GM18498 (cell line): ENCODE results near the gene ENKUR.
"Not testable (repeated sequence)": the region's sequence is repeated elsewhere in the genome, so short reads cannot be mapped to it uniquely, and the experiment has no call there.

Source experiments
- ATAC-seq: cut with Tn5 transposase; IDR thresholded peaks from one replicate; pipeline ENCODE4 v1.9.1; 2021; ENCODE audit warnings: mild to moderate bottlenecking, moderate library complexity; ENCODE audit not compliant: unreplicated experiment

Gene ENKUR

DNA sequence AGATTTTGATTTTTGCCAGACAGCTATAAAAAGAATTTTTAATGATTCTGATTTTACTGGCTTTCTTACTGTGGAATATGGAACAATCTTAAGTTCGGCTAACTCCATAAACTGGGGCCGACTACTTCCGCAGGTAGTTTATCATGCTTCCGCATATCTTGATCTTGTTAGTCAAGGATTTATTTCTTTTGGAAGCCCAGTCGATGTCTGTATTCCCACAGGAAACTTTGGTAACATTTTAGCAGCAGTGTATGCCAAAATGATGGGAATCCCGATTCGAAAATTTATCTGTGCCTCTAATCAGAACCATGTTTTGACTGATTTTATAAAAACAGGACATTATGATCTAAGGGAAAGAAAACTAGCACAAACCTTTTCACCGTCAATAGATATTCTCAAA lies 8.6 kb upstream of the ENKUR start:
- no peak for ATAC-seq

DNA sequence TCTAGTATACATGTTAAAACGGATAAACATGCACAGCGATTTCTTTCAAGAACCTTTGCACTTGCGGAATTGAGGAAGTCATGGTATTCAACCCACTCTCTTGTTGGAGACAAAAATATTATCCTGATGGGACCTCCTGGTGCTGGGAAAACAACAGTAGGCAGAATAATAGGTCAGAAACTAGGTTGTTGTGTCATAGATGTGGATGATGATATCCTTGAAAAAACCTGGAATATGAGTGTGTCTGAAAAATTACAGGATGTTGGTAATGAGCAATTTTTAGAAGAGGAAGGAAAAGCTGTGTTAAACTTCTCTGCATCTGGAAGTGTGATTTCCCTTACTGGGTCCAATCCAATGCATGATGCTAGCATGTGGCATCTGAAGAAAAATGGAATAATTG lies 7.3 kb upstream of the ENKUR start:
- ATAC-seq = no peak

DNA sequence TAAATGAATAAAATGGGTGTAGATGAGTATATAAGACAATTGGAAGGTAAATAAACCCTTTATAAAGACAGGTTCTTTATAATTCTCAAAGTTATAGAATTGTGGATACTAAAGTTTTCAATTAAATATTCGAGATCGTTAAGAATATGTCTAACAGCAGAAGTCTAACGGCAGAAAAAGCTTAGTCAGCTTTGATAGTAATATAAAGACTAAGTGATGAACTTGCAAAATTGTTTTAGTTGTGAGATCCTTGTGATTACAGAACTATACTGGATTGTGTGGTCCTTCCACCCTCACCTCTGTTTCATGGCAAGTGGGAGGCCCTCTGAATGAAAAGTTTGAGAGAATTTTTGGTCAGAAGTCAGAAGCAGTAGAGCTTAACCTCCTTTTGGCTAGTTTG lies 2.7 kb upstream of the ENKUR start:
- no peak for ATAC-seq

DNA sequence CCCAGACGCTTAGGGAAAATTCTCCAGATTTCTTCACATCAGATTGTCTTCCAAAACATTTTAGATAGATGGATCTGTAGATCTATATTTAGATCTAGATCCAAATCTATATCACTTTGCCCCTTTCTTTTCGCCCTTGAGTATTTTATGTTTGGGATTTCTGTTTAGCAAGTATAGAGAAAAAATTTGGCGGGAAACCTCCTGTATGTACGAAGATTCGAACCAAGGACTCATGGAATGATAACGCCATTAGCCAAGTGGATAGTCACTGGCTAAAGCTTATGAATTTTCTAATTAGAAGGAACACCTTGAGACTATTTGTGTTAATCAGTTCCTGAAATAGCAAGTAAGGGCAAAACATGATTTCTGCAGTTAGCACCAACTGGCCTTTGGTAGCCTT lies 1.7 kb upstream of the ENKUR start:
- no peak for ATAC-seq

- peak; percentile 3 for ATAC-seq
Observed at GRCh38 chr10:25017154-25017590, 1.2 kb upstream of the ENKUR start.

- ATAC-seq = peak; percentile 99
Observed at GRCh38 chr10:25016376-25017153, 607 bp upstream of the ENKUR start, which contains the start of gene THNSL1. TSS of gene THNSL1 (plus strand) at chr10:25016612. CDS start at chr10:25023224, 6,612 bp downstream.

- ATAC-seq = no peak
Observed at GRCh38 chr10:25014579-25014978, 1.4 kb downstream of the ENKUR start.

GRCh38 chr10:25011591-25011990 lies 4.4 kb downstream of the ENKUR start:
- not testable (repeated sequence) for ATAC-seq

DNA sequence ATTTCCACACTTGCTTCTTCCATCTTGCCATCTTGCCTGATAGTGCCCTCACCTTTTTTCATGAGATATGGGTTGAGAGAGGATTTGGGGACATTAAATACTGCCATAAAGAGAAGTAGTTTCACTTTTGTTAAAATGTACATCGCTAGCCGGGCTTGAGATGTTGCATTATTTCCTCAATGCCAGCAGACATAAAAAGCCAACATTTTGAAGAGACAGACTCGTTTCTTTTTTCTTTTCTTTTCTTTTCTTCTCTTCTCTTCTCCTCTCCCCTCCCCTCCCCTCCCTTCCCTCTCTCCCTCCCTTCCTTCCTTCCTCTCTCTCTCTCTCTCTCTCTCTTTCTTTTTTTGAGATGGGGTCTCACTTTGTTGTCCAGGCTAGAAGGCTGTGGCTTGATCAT lies 17.9 kb downstream of the ENKUR start:
- no peak for ATAC-seq

GRCh38 chr10:24995072-24995471 lies 20.9 kb downstream of the ENKUR start:
- no peak for ATAC-seq

DNA sequence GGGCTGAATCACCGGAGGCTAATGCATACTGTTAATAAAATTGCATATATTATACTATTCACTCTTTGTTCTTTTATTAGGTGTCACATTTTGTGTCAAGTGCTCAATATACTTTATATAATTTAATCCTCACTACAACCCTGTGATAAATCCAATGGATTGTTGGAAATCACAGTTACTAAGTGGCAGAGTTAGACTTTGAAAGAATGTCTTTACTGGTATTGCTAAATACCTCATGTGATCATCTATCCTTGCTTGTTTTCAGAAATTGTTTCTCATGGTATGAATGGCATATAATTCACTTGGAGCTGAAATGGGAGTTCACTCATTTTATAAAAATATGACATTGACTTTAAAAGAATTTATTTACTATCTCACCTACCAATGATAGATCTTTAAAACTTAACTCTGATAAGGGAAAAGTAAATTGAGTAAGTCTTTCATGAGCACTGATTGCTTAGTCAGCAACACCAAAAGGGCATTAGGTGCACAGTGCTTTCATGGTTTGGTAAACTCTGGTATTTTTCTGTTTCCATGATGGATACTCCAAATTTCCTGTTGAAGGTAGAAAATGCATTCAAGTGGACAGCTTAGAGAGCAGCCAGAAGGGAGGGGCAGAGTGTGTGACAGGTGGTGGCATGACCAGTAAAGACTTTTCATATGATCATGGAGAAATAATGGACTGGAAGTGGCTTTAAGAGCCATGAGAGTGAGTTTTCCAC lies 22.6 kb downstream of the ENKUR start:
- no peak for ATAC-seq

GRCh38 chr10:24992512-24993133 lies 23.3 kb downstream of the ENKUR start:
- ATAC-seq = no peak

GRCh38 chr10:24991298-24991697 lies 24.7 kb downstream of the ENKUR start:
- ATAC-seq = no peak

GRCh38 chr10:24989867-24990266 lies 26.1 kb downstream of the ENKUR start:
- ATAC-seq = no peak

- ATAC-seq = no peak
Observed at GRCh38 chr10:24988831-24989640, 26.9 kb downstream of the ENKUR start.

DNA sequence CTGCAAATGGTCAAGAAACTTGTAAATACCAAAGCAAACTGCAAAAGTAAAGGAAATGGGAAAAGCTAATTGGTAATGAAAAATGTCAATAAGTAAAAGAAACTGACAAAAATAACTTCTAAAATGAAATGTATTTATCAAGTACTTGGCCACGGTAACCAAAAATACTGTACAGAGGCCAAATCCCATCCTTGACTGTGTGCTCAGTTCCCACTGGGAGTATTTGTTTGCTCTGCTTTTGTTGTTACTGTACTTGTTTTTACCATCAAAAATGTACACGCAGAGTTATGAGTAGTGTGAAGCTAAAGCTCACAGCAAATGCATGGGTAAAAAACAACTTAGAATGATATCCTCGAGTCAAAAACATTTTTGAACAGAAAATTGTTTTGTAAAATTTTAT lies 31.1 kb downstream of the ENKUR start:
- ATAC-seq = no peak

- no peak for ATAC-seq
Observed at GRCh38 chr10:24983946-24984345, 32.0 kb downstream of the ENKUR start.

DNA sequence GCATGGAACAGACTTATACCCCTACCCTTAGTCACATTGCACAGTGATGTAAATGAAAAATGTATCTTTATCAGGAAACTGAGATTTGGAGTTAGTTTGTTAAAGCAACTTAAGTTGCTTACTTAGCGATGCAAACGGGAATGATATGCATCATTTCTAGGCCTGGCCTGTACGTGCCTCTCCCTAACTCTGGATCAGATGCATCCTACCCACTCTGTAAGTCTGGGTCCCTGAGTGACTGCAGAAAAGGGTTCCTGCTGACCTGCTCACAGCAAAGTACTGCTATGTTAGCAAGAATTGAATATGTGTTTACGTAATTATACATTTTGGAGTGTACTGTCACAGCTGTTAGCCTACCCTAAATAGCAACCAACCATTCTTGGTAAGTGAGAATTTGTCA lies 32.8 kb downstream of the ENKUR start:
- ATAC-seq = no peak

- ATAC-seq = peak; percentile 70
Observed at GRCh38 chr10:24982319-24983112, 33.4 kb downstream of the ENKUR start.

- ATAC-seq = no peak
Observed at GRCh38 chr10:24981161-24981710, 34.7 kb downstream of the ENKUR start.
